Neural crest cell (in vitro differentiated cells): ENCODE results near the gene TSGA10. TPM values are rescaled to one million over a fixed set of nuclear protein-coding genes. Genes with fewer than 3 reads are reported as not detected.

Source experiments
- DNase-seq: peaks from one replicate; pipeline ENCODE4 v3.0.0; 2021; ENCODE audit warnings: low read depth, mixed read lengths, low spot score
- H3K27ac Mint-ChIP-seq: one replicate; pipeline ENCODE4 v1.8.0; 2021; ENCODE audit warnings: mild to moderate bottlenecking, mixed read lengths; ENCODE audit not compliant: unreplicated experiment
- H3K27me3 Mint-ChIP-seq: 2 replicates; pipeline ENCODE4 v1.8.0; 2021; ENCODE audit warnings: low read depth, mild to moderate bottlenecking, mixed read lengths
- H3K36me3 Mint-ChIP-seq: 2 replicates; pipeline ENCODE4 v1.8.0; 2021; ENCODE audit warnings: low read depth, mild to moderate bottlenecking, mixed read lengths
- H3K4me1 Mint-ChIP-seq: 2 replicates; pipeline ENCODE4 v1.8.0; 2021; ENCODE audit warnings: mixed read lengths
- H3K4me3 Mint-ChIP-seq: one replicate; pipeline ENCODE4 v1.8.0; 2021; ENCODE audit warnings: mild to moderate bottlenecking, mixed read lengths
- H3K9me3 Mint-ChIP-seq: 2 replicates; pipeline ENCODE4 v1.8.0; 2021; ENCODE audit warnings: mixed read lengths
- total RNA-seq: library from RNA; stranded (reverse); gene quantifications from 2 replicates; pipeline ENCODE4 v1.2.1, GENCODE V29; 2021
- TF ChIP-seq, protein P1 (sequence below): fragments of 200-600 bp; sonication (generic); conservative IDR thresholded peaks from 2 replicates; pipeline ENCODE4 v1.5.0; 2021; ENCODE audit warnings: antibody characterized with exemption, mild to moderate bottlenecking

TSGA10 gene
- total RNA-seq, 1 donor from 2014 or later, result 7.9 TPM

DNA sequence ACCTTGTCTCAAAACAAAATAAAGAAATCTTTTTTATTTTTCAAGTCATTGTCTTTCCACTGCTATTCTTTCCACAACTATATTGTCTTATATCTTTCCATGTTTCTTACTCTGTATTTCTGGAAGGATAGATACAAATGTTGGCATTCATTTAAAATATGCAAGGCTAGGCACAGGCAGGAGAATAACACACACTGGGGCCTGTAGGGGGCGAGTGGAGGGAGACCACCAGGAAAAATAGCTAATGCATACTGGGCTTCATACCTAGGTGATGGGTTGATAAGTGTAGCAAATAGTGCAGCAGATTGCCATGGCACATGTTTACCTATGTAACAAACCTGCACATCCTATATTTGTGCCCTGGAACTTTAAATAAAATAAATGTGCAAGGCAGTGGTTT, 35.8 kb upstream of the TSGA10 start:
- peaks cover 6% of the 10 kb centered on the region for H3K9me3 Mint-ChIP-seq
- no peak for DNase-seq
- TF ChIP-seq, protein P1, sequence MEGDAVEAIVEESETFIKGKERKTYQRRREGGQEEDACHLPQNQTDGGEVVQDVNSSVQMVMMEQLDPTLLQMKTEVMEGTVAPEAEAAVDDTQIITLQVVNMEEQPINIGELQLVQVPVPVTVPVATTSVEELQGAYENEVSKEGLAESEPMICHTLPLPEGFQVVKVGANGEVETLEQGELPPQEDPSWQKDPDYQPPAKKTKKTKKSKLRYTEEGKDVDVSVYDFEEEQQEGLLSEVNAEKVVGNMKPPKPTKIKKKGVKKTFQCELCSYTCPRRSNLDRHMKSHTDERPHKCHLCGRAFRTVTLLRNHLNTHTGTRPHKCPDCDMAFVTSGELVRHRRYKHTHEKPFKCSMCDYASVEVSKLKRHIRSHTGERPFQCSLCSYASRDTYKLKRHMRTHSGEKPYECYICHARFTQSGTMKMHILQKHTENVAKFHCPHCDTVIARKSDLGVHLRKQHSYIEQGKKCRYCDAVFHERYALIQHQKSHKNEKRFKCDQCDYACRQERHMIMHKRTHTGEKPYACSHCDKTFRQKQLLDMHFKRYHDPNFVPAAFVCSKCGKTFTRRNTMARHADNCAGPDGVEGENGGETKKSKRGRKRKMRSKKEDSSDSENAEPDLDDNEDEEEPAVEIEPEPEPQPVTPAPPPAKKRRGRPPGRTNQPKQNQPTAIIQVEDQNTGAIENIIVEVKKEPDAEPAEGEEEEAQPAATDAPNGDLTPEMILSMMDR, result peak; percentile 27
- no peak overlapping the region for H3K4me3 Mint-ChIP-seq
- no peaks in the 10 kb centered on the region for H3K4me1 Mint-ChIP-seq
- no peaks in the 10 kb centered on the region for H3K27me3 Mint-ChIP-seq
- no peak overlapping the region for H3K27ac Mint-ChIP-seq
- peaks cover 40% of the 10 kb centered on the region for H3K36me3 Mint-ChIP-seq

DNA sequence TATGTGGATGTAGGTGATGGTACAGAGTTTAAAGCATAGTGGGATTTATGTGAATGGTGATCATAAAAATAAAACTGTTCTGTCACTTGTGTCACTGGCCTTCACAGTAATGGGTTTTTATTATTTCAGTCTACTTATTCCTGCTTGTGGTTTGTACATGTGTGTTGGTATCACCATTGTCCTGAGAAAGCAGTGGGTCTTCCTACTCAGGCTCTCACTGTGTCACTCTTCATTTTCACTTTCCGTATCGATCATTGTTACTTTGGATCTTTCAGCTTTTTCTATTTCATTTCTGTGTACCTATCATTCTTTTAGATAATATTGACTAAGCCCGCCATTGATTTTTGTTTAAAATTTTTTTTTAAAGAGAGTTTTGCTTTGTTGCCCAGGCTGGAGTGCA, 33.6 kb upstream of the TSGA10 start:
- DNase-seq, result no peak
- TF ChIP-seq, protein P1, result no peak
- Mint-ChIP-seq H3K4me1 (no peaks in the 10 kb centered on the region), H3K27ac (no peak overlapping the region), H3K9me3 (peaks cover 6% of the 10 kb centered on the region), H3K36me3 (peaks cover 32% of the 10 kb centered on the region), H3K27me3 (no peaks in the 10 kb centered on the region), H3K4me3 (no peak overlapping the region)

DNA sequence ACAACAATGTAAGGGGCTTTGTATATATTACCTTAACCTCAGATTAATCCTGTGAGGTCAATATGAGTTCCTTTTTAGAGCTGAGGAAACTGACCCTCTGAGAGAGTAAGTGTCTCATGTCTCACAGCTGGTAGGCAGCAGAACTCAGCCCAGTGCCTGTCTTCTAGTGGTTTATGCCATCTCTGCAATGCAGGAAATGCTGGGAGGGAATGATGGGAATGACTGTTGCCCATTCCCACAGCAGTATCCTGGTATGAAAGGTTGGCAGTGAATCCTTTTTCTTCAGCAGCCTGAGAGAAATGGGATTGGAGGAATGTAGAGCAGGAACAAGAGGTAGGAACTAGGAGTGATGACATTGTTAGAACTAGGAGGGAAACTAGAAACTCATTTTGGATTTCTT, 32.3 kb upstream of the TSGA10 start:
- DNase-seq, result no peak
- H3K36me3 Mint-ChIP-seq, result peaks cover 22% of the 10 kb centered on the region
- H3K27ac Mint-ChIP-seq, result no peak overlapping the region
- TF ChIP-seq, protein P1, result no peak
- no peak overlapping the region for H3K4me3 Mint-ChIP-seq
- H3K9me3 Mint-ChIP-seq, result peaks cover 3% of the 10 kb centered on the region
- no peaks in the 10 kb centered on the region for H3K27me3 Mint-ChIP-seq
- peaks cover 6% of the 10 kb centered on the region for H3K4me1 Mint-ChIP-seq

DNA sequence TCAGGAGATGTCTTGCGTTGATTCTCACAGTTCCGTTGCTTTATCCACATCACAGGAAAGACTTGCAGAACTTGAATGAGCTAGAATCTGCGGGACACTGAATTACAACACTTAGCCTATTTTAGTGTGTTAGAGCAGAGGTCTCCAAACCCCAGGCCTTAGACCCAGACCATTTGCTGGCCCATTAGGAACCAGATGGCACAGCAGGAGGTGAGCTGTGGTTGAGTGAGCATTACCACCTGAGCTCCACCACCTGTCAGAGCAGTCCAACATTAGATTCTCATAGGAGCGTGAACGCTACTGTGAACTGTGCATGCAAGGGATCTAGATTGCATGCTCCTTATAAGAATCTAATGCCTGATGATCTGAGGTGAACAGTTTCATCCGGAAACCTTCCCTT, 30.1 kb upstream of the TSGA10 start:
- Mint-ChIP-seq H3K4me3 (no peak overlapping the region), H3K27ac (no peak overlapping the region)

DNA sequence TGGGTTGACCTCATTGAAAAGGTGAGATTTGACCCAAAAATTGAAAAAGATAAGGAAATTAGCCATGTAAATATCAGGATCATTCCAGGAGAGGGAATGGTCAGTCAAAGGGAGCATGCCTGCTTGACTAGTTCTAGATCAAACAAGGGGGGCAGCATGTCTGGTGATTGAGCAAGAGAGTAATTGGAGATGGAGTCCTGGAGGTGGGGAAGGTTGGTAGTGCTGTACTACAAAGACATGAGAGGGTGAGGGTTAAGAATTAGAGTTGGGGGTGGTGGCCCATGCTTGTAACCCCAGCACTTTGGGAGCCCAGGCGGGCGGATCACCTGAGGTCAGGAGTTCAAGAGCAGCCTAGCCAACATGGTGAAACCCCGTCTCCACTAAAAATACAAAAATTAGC, 28.3 kb upstream of the TSGA10 start:
- H3K4me1 Mint-ChIP-seq, result peaks cover 26% of the 10 kb centered on the region
- peak overlapping the region; percentile 47 for H3K4me3 Mint-ChIP-seq
- DNase-seq, result no peak
- H3K9me3 Mint-ChIP-seq, result no peaks in the 10 kb centered on the region
- TF ChIP-seq, protein P1, result no peak
- H3K27ac Mint-ChIP-seq, result no peak overlapping the region
- H3K36me3 Mint-ChIP-seq, result peaks cover 2% of the 10 kb centered on the region
- H3K27me3 Mint-ChIP-seq, result no peaks in the 10 kb centered on the region

More for the DNA sequence above, 30.1 kb upstream of the TSGA10 start:
- no peak for DNase-seq
- H3K36me3 Mint-ChIP-seq, result peaks cover 9% of the 10 kb centered on the region
- H3K4me1 Mint-ChIP-seq, result peaks cover 20% of the 10 kb centered on the region
- no peaks in the 10 kb centered on the region for H3K27me3 Mint-ChIP-seq
- TF ChIP-seq, protein P1, result no peak
- no peaks in the 10 kb centered on the region for H3K9me3 Mint-ChIP-seq

DNA sequence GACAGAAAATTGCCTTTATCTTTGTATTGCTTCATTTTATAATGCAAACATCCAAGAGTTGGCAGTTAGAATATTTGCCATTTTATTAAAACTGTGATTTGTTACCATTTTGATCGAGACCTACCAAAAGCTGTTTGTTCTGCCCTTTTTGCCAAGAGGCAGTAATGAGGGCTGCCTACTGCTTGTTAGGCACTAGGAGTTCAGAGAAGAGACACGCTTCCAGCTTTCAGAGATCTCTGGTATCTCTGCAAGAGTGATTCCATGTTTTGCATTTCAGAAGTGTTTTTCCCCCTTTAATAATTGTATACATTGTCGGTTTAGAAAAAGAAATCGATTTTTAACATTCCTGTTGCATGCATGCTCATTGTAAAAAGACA, 26.9 kb upstream of the TSGA10 start:
- TF ChIP-seq, protein P1, result no peak
- H3K36me3 Mint-ChIP-seq, result no peaks in the 10 kb centered on the region
- peaks cover 26% of the 10 kb centered on the region for H3K4me1 Mint-ChIP-seq
- peak overlapping the region; percentile 94 for H3K27ac Mint-ChIP-seq
- DNase-seq, result no peak
- no peaks in the 10 kb centered on the region for H3K27me3 Mint-ChIP-seq
- H3K9me3 Mint-ChIP-seq, result no peaks in the 10 kb centered on the region
- H3K4me3 Mint-ChIP-seq, result peak overlapping the region; percentile 99
